GM12891 (cell line): Measurements from ENCODE around the gene PITPNB.

ENCODE experiments used
- PAX5 ChIP-seq: IDR thresholded peaks from 2 replicates; pipeline ENCODE4 v1.6.1; 2011; ENCODE audit warnings: low read length, moderate library complexity, mild to moderate bottlenecking; ENCODE audit not compliant: insufficient read depth, severe bottlenecking
- POLR2A ChIP-seq: IDR thresholded peaks from 2 replicates; pipeline ENCODE4 v1.6.1; 2011; ENCODE audit warnings: low read depth, low read length, control low read depth
- POLR2AphosphoS5 ChIP-seq: IDR thresholded peaks from 2 replicates; pipeline ENCODE4 v1.6.1; 2011; ENCODE audit warnings: low read depth, low read length, control low read depth
- POU2F2 ChIP-seq: IDR thresholded peaks from 2 replicates; pipeline ENCODE4 v1.6.1; 2011; ENCODE audit warnings: low read depth, mild to moderate bottlenecking, control low read depth, low read length, moderate library complexity
- SPI1 ChIP-seq: IDR thresholded peaks from 2 replicates; pipeline ENCODE4 v1.6.1; 2011; ENCODE audit warnings: low read depth, low read length, control low read depth
- TAF1 ChIP-seq: IDR thresholded peaks from 2 replicates; pipeline ENCODE4 v1.6.1; 2011; ENCODE audit warnings: low read depth, low read length, control low read depth

DNA sequence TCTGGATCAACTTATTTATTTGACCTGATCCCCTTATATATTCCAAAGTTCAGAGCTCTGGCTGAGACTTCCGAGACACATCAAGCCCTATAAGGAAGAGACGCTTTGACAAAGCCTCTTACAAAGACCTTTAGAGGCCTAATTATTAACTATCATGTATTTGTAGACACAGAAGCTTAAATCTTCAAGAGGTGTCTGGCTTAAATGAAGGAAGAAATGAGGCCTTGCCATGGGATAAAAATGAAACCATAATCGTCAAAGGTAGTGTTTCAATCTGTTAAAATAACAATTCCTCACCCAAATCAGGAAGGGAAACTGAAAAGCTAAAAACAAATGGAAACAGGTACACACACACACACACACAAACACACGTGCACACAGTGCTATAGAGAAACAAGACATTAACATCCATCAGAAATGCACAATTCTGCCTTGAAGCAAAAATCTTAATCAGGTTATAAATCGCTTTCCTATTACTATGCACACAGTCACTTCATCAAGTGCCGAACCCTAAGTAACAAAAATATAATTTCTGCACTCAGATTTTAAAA is 50.2 kb downstream of the PITPNB start:
- no peak for TF ChIP-seq POLR2AphosphoS5
- no peak for TF ChIP-seq POLR2A
- no peak for TF ChIP-seq POU2F2
- no peak for TF ChIP-seq TAF1
- no peak for TF ChIP-seq PAX5
- peak; percentile 34; the same call in 1 of the 2 replicates for TF ChIP-seq SPI1
